Measurements from ENCODE around the gene CIAO3. TPM values are rescaled to one million over a fixed set of nuclear protein-coding genes. Genes with fewer than 3 reads are reported as not detected.

CIAO3 gene
- total RNA-seq, 4 donors from 2014 or later, result 73.4 to 164 (median 117) TPM

DNA sequence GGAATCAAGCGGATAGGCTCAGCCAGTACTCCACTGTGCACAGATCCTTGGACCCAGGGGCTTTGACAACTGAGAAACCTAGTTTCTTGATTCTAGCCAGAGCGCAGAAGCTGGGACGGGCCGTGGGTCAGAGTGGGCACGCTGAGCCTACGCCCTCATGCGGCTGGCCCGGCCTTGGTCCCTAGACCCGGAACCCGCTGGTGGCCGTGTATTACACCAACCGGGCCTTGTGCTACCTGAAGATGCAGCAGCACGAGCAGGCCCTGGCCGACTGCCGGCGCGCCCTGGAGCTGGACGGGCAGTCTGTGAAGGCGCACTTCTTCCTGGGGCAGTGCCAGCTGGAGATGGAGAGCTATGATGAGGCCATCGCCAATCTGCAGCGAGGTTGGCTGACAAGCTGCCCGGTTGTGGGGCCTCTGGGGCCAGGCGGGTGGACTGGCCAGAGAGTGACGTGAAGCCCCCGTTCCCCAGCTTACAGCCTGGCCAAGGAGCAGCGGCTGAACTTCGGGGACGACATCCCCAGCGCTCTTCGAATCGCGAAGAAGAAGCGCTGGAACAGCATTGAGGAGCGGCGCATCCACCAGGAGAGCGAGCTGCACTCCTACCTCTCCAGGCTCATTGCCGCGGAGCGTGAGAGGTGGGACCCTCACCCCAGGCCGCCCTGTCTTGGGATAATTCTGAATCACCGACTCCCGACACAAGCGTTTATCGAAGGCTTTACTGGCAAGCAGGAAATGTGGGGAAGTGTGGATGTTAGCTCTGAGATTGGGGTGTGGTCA is 59.6 kb downstream of the CIAO3 start:
- DNase-seq, result peak in 1 of 3 donors; percentile 70

DNA sequence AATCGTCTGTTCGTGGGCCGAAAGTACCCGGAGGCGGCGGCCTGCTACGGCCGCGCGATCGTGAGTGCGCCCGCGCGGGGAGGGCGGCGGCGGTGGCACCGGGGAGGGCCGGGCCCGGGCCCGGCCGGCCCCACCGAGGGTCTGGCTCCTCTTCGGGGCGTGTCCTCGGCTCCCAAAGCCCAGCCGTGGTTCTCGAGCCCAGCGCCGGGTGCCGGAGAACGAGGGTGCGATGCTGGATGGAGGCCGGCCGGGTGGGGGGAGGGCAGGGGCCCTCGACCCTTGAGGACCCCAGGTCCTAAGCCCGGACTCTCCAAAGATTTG is 60.2 kb downstream of the CIAO3 start:
- H3K4me3 ChIP-seq, result peak overlapping the region; percentile 73 to 98 (median 94)
- TF ChIP-seq, protein P1, sequence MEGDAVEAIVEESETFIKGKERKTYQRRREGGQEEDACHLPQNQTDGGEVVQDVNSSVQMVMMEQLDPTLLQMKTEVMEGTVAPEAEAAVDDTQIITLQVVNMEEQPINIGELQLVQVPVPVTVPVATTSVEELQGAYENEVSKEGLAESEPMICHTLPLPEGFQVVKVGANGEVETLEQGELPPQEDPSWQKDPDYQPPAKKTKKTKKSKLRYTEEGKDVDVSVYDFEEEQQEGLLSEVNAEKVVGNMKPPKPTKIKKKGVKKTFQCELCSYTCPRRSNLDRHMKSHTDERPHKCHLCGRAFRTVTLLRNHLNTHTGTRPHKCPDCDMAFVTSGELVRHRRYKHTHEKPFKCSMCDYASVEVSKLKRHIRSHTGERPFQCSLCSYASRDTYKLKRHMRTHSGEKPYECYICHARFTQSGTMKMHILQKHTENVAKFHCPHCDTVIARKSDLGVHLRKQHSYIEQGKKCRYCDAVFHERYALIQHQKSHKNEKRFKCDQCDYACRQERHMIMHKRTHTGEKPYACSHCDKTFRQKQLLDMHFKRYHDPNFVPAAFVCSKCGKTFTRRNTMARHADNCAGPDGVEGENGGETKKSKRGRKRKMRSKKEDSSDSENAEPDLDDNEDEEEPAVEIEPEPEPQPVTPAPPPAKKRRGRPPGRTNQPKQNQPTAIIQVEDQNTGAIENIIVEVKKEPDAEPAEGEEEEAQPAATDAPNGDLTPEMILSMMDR (IDR thresholded peaks at IDR 0.05), result no peak
- TF ChIP-seq POLR2A (IDR thresholded peaks at IDR 0.05), result no peak
- H3K36me3 ChIP-seq, result peaks cover 0 to 22% (median 0%) of the 10 kb centered on the region in 3 donors
- H3K27ac ChIP-seq, result peak overlapping the region; percentile 91 to 97 (median 94)
- no peak for DNase-seq
- H3K9me3 ChIP-seq, result no peaks in the 10 kb centered on the region
- no peaks in the 10 kb centered on the region for H3K27me3 ChIP-seq
- H3K4me1 ChIP-seq, result peaks cover 12 to 64% (median 43%) of the 10 kb centered on the region in 4 donors

More for the DNA sequence above, 59.6 kb downstream of the CIAO3 start:
- Histone ChIP-seq H3K9me3 (no peaks in the 10 kb centered on the region), H3K36me3 (peaks cover 0 to 22% (median 0%) of the 10 kb centered on the region in 3 donors), H3K27ac (peak overlapping the region; percentile 91 to 97 (median 94)), H3K4me3 (peak overlapping the region; percentile 73 to 98 (median 94)), H3K4me1 (peaks cover 7 to 58% (median 38%) of the 10 kb centered on the region in 4 donors), H3K27me3 (no peaks in the 10 kb centered on the region)
- TF ChIP-seq, protein P1 (IDR thresholded peaks at IDR 0.05), result peak in 1 of 6 experiments; percentile 2
- no peak for TF ChIP-seq POLR2A (IDR thresholded peaks at IDR 0.05)

DNA sequence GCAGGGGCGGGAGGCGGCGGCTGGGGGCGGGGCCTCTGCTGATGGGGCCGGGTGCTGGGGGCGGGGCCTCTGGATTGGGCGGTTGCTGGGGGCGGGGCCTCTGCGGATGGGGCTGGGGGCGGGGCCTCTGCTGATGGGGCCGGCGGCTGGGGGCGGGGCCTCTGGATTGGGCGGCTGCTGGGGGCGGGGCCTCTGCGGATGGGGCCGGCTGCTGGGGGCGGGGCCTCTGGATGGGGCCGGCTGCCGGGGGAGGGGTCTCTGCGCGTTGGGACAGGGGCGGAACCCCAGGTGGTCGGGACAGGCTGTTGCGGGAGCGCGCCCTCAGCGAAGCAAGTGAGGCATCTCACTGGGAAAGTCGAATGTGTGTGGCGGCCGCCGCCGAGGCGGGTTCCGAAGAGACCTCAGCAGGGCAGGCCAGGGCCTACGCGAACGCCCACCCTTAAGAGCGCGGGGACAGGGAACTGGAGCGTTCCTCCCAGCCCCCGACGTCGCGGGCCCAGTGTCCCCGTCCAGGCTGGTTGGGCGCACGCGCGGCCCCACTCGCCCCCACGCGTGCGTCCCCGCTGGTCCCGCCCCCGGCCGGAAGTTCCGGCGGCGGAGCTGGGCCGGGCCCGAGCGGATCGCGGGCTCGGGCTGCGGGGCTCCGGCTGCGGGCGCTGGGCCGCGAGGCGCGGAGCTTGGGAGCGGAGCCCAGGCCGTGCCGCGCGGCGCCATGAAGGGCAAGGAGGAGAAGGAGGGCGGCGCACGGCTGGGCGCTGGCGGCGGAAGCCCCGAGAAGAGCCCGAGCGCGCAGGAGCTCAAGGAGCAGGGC is 60.8 kb downstream of the CIAO3 start, which contains the start of gene STUB1:
STUB1 (plus strand) TSS at position 597 of the 811 bp plus-strand sequence; CDS start at position 713, 116 bp downstream.
- peak within 1 kb of the TSS; percentile 73 to 98 (median 94) for H3K4me3 ChIP-seq
- peaks cover 13 to 65% (median 46%) of the 10 kb centered on the region in 4 donors for H3K4me1 ChIP-seq
- peak within 1 kb of the TSS; percentile 91 to 97 (median 94) for H3K27ac ChIP-seq
- peaks cover 0 to 22% (median 0%) of the 10 kb centered on the region in 3 donors for H3K36me3 ChIP-seq
- no peaks in the 10 kb centered on the region for H3K27me3 ChIP-seq
- DNase-seq, result peak; percentile 90 to 97 (median 94)
- TF ChIP-seq POLR2A (IDR thresholded peaks at IDR 0.05), result peak; percentile 47 to 89
- TF ChIP-seq, protein P1 (IDR thresholded peaks at IDR 0.05), result no peak
- H3K9me3 ChIP-seq, result no peaks in the 10 kb centered on the region

Small RNA genes within 50 kb of the gene (small RNA-seq; reads per million reads assigned to genes)
- 0 reads per million in 2 donors for gene MIR662

Other genes starting within 250 kb of the CIAO3 start
- gene CAPN15, start 213.3 kb downstream of the CIAO3 start, total RNA-seq, result 100 to 1,000 TPM in 3 of 4 donors, 10 to 100 TPM in 1; 50.3 to 249 (median 167) TPM
- gene PRR35, start 180.6 kb downstream of the CIAO3 start, total RNA-seq, result not detected
- gene NHLRC4, start 174.0 kb downstream of the CIAO3 start, total RNA-seq, result 10 to 100 TPM in 1 of 4 donors, 1 to 10 TPM in 3; 1.2 to 17.3 (median 1.5) TPM
- 10 to 100 TPM; 33.1 to 65.6 (median 55.2) TPM for gene PIGQ, start 171.0 kb downstream of the CIAO3 start, total RNA-seq
- gene RAB40C, start 150.9 kb downstream of the CIAO3 start, total RNA-seq, result 10 to 100 TPM; 27.2 to 83.6 (median 62.7) TPM
- gene WFIKKN1, start 110.0 kb downstream of the CIAO3 start, total RNA-seq, result 1 to 10 TPM; 2.5 to 6.2 (median 3.8) TPM
- gene METTL26, start 104.7 kb downstream of the CIAO3 start, total RNA-seq, result 100 to 1,000 TPM in 1 of 4 donors, 10 to 100 TPM in 3; 44.5 to 153 (median 60.2) TPM
- 100 to 1,000 TPM; 114 to 260 (median 222) TPM for gene MCRIP2, start 99.2 kb downstream of the CIAO3 start, total RNA-seq
- 100 to 1,000 TPM in 2 of 4 donors, 10 to 100 TPM in 2; 29.8 to 154 (median 73.6) TPM for gene WDR90, start 91.6 kb downstream of the CIAO3 start, total RNA-seq
- gene RHOT2, start 72.9 kb downstream of the CIAO3 start, total RNA-seq, result 100 to 1,000 TPM; 110 to 416 (median 239) TPM
- gene RHBDL1, start 65.3 kb downstream of the CIAO3 start, total RNA-seq, result 10 to 100 TPM in 2 of 4 donors, 1 to 10 TPM in 2; 4.1 to 13.6 (median 9.9) TPM
- gene STUB1, start 60.6 kb downstream of the CIAO3 start, total RNA-seq, result 100 to 1,000 TPM in 3 of 4 donors, 10 to 100 TPM in 1; 96.0 to 291 (median 107) TPM
- gene JMJD8, start 56.7 kb downstream of the CIAO3 start, total RNA-seq, result 10 to 100 TPM; 45.6 to 56.1 (median 51.9) TPM
- 10 to 100 TPM in 3 of 4 donors, 1 to 10 TPM in 1; 8.3 to 20.4 (median 15.4) TPM for gene WDR24, start 50.6 kb downstream of the CIAO3 start, total RNA-seq
- gene FBXL16, start 35.2 kb downstream of the CIAO3 start, total RNA-seq, result 1 to 10 TPM; 1.4 to 2.5 (median 1.9) TPM
- gene METRN, start 25.9 kb downstream of the CIAO3 start, total RNA-seq, result 10 to 100 TPM in 2 of 4 donors, 1 to 10 TPM in 2; 4.0 to 33.8 (median 8.9) TPM
- 10 to 100 TPM; 52.8 to 93.9 (median 72.0) TPM for gene ANTKMT, start 19.9 kb downstream of the CIAO3 start, total RNA-seq
- gene CCDC78, start 14.6 kb downstream of the CIAO3 start, total RNA-seq, result 10 to 100 TPM in 1 of 4 donors, 1 to 10 TPM in 3; 2.1 to 13.2 (median 6.3) TPM
- 10 to 100 TPM in 1 of 4 donors, 1 to 10 TPM in 2, under 1 TPM in 1; 0.53 to 42.9 (median 3.4) TPM for gene HAGHL, start 13.9 kb downstream of the CIAO3 start, total RNA-seq
- 1 to 10 TPM in 3 of 4 donors, not detected in 1; 2.6 to 7.7 (median 5.4) TPM for gene MSLN, start 19.7 kb upstream of the CIAO3 start, total RNA-seq
- 10 to 100 TPM; 31.0 to 42.1 (median 37.4) TPM for gene RPUSD1, start 47.4 kb upstream of the CIAO3 start, total RNA-seq
- 10 to 100 TPM; 12.1 to 91.6 (median 19.0) TPM for gene CHTF18, start 47.6 kb upstream of the CIAO3 start, total RNA-seq
- 1 to 10 TPM in 1 of 4 donors, not detected in 3; 1.9 TPM for gene GNG13, start 59.7 kb upstream of the CIAO3 start, total RNA-seq
- gene LMF1, start 230.0 kb upstream of the CIAO3 start, total RNA-seq, result 10 to 100 TPM; 16.3 to 85.4 (median 54.6) TPM
- gene SOX8, start 240.8 kb upstream of the CIAO3 start, total RNA-seq, result 1 to 10 TPM in 2 of 4 donors, under 1 TPM in 1, not detected in 1; 0.27 to 3.3 (median 1.1) TPM